Chondrocyte (in vitro differentiated cells): ENCODE results near the gene CNNM3. TPM values are rescaled to one million over a fixed set of nuclear protein-coding genes. Genes with fewer than 3 reads are reported as not detected.

Experiments
- DNase-seq: peaks from one replicate; pipeline ENCODE4 v3.0.0; 2021; ENCODE audit warnings: mixed read lengths, low spot score
- H3K27ac Mint-ChIP-seq: one replicate; pipeline ENCODE4 v1.8.0; 2021; ENCODE audit warnings: mild to moderate bottlenecking, moderate library complexity, mixed read lengths; ENCODE audit not compliant: unreplicated experiment
- H3K27me3 Mint-ChIP-seq: 2 replicates; pipeline ENCODE4 v1.8.0; 2021; ENCODE audit warnings: low read depth, mixed read lengths
- H3K36me3 Mint-ChIP-seq: 2 replicates; pipeline ENCODE4 v1.8.0; 2021; ENCODE audit warnings: low read depth, mixed read lengths
- H3K4me1 Mint-ChIP-seq: 2 replicates; pipeline ENCODE4 v1.8.0; 2021; ENCODE audit warnings: low read depth, mild to moderate bottlenecking, mixed read lengths
- H3K4me3 Mint-ChIP-seq: one replicate; pipeline ENCODE4 v1.8.0; 2021; ENCODE audit warnings: mild to moderate bottlenecking, moderate library complexity, mixed read lengths; ENCODE audit not compliant: unreplicated experiment
- H3K9me3 Mint-ChIP-seq: 2 replicates; pipeline ENCODE4 v1.8.0; 2021; ENCODE audit warnings: low read depth, mixed read lengths
- CTCF ChIP-seq: fragments of 200-600 bp; sonication (generic); IDR thresholded peaks from 2 replicates; pipeline ENCODE4 v1.5.0; 2021; ENCODE audit warnings: antibody characterized with exemption, mild to moderate bottlenecking, moderate library complexity
- total RNA-seq: library from RNA; stranded (reverse); gene quantifications from 3 replicates; pipeline ENCODE4 v1.2.1, GENCODE V29; 2021

CNNM3 gene
- total RNA-seq, 1 donor from 2014 or later = 10.4 TPM

DNA sequence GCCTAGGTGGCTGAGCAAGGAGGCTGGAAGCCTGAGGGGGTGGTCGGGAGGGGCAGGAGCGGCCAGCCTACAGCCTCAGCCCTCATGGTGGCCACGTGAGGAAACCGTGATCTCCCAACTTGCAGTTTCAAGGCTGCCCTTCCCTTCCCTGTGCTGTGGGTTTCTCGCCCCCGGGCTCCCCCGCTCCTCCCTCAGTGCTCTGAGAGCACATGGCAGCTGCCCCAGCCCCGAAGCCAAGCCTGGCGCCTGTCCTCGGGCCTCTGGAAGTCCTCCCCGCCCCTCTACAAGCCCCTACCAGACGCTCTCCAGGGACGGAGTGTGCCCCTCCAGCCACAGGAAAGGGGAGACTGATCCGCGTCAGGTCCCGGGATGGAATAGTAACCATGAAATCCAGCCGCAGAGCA lies 28.3 kb downstream of the CNNM3 start:
- H3K4me1 Mint-ChIP-seq = no peaks in the 10 kb centered on the region
- no peaks in the 10 kb centered on the region for H3K27me3 Mint-ChIP-seq
- no peak for TF ChIP-seq CTCF
- no peak overlapping the region for H3K27ac Mint-ChIP-seq
- H3K9me3 Mint-ChIP-seq = no peaks in the 10 kb centered on the region
- H3K4me3 Mint-ChIP-seq = no peak overlapping the region
- DNase-seq = peak; percentile 72
- peaks cover 6% of the 10 kb centered on the region for H3K36me3 Mint-ChIP-seq

DNA sequence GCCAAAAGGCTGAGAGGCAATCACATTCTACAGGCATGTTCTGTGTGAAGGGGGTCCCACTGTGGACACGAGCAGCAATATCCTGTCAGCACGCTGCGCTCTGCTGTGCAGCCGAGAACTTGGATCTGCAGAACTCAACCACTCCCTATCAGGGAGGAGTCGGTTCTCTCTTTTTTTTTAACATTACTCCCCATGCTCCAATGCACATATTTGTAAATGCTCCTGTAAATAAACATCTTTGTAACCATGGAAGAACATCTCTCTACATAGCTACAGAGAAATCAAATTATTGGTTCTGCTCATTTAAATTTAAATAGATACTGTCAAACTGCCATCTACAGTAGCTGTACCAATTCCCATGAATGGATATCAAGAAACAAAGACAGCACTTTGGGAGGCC lies 30.8 kb downstream of the CNNM3 start:
- no peak for TF ChIP-seq CTCF
- Mint-ChIP-seq H3K27me3 (no peaks in the 10 kb centered on the region), H3K9me3 (no peaks in the 10 kb centered on the region), H3K4me1 (no peaks in the 10 kb centered on the region), H3K27ac (no peak overlapping the region), H3K36me3 (peaks cover 9% of the 10 kb centered on the region), H3K4me3 (no peak overlapping the region)
- no peak for DNase-seq

- DNase-seq = no peak
- Mint-ChIP-seq H3K27ac (no peak overlapping the region), H3K9me3 (no peaks in the 10 kb centered on the region), H3K27me3 (no peaks in the 10 kb centered on the region), H3K4me3 (no peak overlapping the region), H3K4me1 (no peaks in the 10 kb centered on the region), H3K36me3 (peaks cover 7% of the 10 kb centered on the region)
- no peak for TF ChIP-seq CTCF
Observed at GRCh38 chr2:96847586-96847985, 31.5 kb downstream of the CNNM3 start.

DNA sequence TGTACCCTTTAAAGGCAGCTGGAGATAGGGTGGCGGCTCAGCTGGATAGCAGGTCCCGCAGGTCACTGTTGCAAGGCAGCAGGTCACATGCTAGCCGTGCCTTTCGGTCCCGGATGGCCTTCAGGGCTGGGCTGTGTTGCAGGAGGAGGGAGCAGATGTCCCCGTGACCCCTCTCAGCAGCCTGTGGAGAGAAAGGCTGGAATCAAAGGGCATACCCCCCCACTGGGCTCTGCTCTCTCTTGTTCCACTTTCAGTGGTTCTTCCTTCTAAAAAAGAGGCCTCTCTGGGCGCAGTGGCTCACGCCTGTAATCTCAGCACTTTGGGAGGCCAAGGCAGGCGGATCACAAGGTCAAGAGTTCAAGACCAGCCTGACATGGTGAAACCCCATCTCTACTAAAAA lies 32.2 kb downstream of the CNNM3 start:
- H3K27ac Mint-ChIP-seq = no peak overlapping the region
- no peak for TF ChIP-seq CTCF
- peak; percentile 58 for DNase-seq
- H3K4me3 Mint-ChIP-seq = no peak overlapping the region
- H3K36me3 Mint-ChIP-seq = peaks cover 11% of the 10 kb centered on the region
- no peaks in the 10 kb centered on the region for H3K9me3 Mint-ChIP-seq
- no peaks in the 10 kb centered on the region for H3K4me1 Mint-ChIP-seq
- no peaks in the 10 kb centered on the region for H3K27me3 Mint-ChIP-seq

GRCh38 chr2:96852667-96853066 lies 36.6 kb downstream of the CNNM3 start:
- Mint-ChIP-seq H3K27ac (no peak overlapping the region), H3K36me3 (peaks cover 10% of the 10 kb centered on the region), H3K4me1 (peaks cover 12% of the 10 kb centered on the region), H3K27me3 (no peaks in the 10 kb centered on the region), H3K9me3 (no peaks in the 10 kb centered on the region), H3K4me3 (no peak overlapping the region)
- no peak for DNase-seq
- TF ChIP-seq CTCF = no peak
